Midbrain (tissue), 1 donor: ENCODE results near the gene STXBP1.
A peak's percentile ranks its signal among the peaks of the same experiment; 100 is the strongest.
"Not testable (repeated sequence)": the region's sequence is repeated elsewhere in the genome, so short reads cannot be mapped to it uniquely, and the experiment has no call there.

ENCODE experiments used
- DNase-seq: peaks from one replicate; lab custom pipeline; 2025; lab: John Stamatoyannopoulos, UW

Gene STXBP1

DNA sequence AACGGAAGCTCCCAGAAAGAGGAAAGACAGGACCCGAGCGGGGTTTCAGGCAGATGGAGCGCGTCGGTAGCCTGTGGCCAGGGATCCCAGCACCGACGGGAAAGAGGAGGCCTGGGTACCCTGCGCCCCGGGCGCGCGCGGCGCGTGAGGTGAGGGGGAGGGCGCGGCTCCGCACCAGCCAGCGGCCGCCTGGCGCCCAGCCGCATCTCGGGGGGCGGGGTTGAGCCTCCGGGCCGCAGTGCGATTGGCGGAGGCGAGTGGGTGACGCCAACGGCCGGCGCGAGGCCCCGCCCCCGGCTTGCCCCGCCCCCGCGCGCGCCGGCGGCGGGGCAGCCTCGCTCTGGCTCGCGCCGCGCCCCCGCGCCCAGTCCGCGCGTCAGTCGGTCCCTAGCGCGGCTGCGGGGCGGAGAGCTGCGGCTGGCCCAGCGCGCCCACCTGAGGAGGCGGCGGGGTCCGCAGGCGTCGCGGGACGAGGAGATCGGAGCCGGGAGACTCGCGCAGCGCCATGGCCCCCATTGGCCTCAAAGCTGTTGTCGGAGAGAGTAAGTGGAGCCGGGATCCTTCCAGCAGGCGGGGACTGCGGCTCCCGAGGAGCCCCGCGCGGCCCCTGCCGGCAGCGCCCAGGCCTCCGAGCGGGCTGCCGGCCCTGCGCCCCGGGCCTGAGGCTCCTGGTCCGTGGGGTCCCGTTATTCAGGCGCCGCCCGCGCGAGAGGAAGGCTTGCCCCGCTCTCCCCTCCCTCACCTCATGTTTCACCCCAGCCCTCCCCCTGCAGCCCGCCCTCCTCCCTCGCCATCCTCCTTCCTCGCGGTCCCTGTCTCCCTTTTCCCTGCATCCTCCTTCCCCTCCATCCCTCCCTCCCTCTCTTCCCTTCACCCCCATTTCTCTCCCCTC is at the start of gene STXBP1:
STXBP1 (plus strand) TSS at position 379 of the 892 bp plus-strand sequence; CDS start at position 506, 127 bp downstream.
- peak; percentile 93 for DNase-seq

- no peak for DNase-seq
These were observed 49.7 kb upstream of the STXBP1 start for GRCh38 chr9:127562279-127562796.

- no peak for DNase-seq
These were observed 49.2 kb upstream of the STXBP1 start for GRCh38 chr9:127562841-127563401.

DNA sequence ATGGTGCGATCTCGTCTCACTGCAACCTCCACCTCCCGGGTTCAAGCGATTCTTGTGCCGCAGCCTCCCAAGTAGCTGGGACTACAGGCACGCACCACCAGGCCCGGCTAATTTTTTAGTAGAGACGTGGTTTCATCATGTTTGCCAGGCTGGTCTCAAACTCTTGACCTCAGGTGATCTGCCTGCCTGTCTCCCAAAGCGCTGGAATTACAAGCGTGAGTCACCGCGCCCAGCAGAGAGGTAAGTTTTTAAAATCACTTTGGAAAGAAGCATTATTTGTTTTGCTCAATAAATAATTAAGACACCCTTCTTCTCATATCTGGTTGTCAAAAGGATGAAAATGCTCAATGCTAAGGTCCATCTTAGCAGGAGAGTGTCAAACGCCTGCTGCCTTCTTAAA is 48.5 kb upstream of the STXBP1 start:
- no peak for DNase-seq

- DNase-seq = no peak
These were observed 46.8 kb upstream of the STXBP1 start for GRCh38 chr9:127565231-127565630.

GRCh38 chr9:127566351-127567001 is 45.6 kb upstream of the STXBP1 start:
- no peak for DNase-seq

DNA sequence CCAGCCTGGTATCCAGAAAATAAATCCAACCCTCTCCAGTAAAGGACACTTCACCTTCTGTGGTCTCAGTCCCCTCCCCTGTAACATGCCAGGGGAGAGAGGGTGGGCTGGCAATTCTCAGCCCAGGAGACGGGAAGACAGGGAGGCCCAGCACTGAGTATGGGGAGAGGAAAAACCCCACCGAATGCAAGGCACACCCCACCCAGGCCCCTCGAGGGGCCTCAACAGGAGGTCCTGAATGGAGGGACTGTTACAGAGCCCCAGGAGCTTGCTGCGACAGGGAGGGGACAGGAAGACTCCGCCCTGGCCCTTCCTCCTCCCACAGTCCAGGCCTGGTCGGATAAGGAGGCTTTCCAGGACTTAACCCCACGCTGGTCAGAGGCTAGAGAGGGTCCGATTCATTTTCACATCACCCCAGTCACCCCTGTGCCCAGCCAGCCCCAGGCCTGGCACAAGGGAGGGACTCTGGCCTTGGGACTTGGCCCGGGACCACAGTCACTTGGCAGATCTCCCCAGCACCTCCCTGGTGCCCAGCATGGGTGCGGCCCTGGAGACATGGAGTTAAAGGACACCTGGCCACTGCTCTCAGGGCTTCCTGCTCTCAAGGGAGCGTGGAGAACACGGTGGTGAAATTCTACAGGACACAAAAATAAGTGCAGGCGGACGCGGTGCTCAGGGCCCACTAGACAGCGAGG is 44.9 kb upstream of the STXBP1 start:
- no peak for DNase-seq

- no peak for DNase-seq
These were observed 44.1 kb upstream of the STXBP1 start for GRCh38 chr9:127567730-127568617.

DNA sequence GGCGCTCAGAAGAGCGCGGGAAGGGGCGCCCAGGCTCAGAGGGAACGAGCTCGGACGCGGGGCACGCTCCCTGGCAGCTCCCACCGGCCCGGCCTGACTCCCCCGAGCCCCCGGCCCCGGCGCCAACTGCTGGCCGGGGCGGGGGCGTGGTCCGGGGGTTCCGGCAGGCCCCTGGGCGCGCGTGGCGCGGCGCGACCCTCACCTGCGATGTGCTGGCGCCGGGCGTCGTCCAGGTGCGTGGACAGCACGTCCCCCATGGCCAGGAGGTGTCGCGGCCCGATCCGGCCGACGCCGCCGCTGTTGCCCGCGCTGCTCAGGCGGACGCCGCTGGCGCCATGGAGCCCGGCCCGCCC is 43.5 kb upstream of the STXBP1 start:
- no peak for DNase-seq

DNA sequence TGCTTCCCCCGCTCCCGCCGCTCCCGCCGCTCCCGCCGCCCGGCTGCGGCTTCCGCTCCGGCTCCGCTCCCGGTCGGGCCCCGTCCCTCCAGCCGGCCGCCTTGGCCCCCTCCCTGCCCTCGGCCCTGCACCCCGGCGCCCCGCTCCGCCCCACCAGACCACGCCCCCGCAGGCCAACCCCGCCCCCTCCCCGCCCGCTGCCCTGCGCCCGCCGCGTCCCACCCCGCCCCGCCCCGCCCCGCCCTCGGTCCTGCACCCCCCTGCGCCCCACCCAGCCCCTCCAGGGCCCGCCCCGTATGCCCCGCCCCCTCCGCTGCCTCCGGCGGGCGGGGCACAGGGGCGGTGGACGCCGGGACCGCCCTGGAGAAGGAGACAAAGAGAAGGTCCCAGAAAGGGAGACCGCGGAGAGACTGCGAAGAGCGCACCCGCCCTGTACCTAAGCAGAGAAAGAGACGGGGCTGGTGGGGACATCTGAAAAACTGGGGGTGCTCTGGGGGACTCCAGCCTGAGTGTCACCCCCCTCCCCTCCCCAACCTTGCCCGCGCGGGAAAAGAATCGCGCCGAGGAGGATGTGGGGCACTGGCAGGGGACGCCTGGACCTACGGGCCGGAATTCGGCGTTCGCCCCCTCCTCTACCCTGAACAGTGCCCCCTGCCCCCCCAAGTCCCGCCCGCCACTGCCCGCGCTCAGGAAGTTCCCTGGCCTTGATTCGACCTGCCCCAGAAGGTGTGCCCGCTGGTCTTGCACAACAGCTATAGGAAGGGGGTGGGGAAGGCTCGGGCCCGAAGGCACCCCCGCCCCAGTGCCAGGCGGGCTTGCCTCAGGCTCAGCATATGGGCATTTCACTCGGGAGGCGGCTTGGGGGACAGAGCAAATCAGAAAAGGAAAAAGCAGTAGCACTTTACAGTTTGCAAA is 42.8 kb upstream of the STXBP1 start:
- DNase-seq = peak; percentile 56

- DNase-seq = no peak
These were observed 42.1 kb upstream of the STXBP1 start for GRCh38 chr9:127569886-127570401.

GRCh38 chr9:127570533-127571111 is 41.5 kb upstream of the STXBP1 start:
- no peak for DNase-seq

DNA sequence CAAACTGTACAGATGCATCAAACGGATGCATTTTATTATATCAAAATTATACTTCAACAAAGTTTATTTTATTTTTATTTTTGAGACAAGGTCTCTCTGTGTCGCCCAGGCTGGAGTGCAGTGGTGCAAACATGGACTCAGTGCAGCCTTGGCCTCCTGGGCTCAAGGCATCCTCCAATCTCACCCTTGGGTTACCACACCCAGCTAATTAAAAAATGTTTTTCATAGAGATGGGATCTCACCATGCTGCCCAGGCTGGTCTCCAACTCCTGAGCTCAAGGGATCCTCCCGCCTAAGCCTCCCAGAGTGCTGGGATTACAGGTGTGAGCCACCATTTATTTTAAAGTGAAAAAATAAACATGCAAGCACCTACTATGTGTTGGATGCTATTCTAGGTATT is 40.1 kb upstream of the STXBP1 start:
- DNase-seq = no peak

DNA sequence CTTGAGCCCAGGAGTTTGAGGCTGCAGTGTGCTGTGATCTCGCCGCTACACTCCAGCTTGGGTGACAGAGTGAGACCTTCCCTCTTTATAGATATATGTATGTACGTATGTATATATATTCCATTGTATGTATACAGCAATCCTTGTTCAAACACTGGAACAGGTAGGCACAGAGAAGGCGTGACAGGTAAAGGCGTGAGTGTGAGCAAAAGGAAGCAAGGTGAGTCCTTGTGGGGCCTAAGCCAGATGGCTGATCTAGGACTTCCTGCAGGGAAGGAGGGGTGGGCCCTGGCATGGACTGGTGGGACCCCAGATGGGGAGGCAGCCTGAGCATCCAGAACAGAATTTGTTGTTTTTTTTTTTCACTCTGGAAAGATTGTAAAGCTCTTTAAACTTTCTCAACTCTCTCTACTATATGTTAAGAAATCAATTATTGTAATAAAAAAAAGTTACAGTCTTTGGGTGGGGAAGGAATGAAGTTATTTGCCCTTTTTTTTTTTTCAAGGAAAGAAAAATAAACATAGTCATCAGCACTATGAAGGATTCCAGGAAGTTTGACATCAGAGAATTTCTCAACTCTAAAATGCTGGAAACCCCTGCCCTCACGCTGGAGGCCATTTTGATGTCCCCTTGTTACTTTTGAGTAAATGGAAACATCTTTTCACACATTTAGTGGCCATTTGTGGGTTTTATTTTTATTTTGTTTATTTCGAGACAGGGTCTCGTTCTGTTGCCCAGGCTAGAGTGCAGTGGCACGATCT is 38.9 kb upstream of the STXBP1 start:
- DNase-seq = no peak

- DNase-seq = no peak
These were observed 37.7 kb upstream of the STXBP1 start for GRCh38 chr9:127574072-127574993.

- no peak for DNase-seq
These were observed 36.0 kb upstream of the STXBP1 start for GRCh38 chr9:127575875-127576778.

DNA sequence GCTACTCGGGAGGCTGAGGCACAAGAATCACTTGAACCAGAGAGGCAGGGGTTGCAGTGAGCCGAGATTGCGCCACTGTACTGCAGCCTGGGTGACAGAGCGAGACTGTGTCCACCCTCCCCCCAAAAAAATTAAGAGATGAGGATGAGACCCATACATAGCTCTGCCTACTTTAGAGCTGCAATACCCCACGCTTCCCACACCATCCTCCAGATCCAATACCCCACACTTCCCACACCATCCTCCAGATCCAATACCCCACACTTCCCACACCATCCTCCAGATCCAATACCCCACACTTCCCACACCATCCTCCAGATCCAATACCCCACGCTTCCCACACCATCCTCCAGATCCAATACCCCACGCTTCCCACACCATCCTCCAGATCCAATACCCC is 34.9 kb upstream of the STXBP1 start:
- not testable (repeated sequence) for DNase-seq
